ENCODE results near the gene ZNF799.
"Not testable (repeated sequence)": the region's sequence is repeated elsewhere in the genome, so short reads cannot be mapped to it uniquely, and the experiment has no call there.

ZNF799 gene

DNA sequence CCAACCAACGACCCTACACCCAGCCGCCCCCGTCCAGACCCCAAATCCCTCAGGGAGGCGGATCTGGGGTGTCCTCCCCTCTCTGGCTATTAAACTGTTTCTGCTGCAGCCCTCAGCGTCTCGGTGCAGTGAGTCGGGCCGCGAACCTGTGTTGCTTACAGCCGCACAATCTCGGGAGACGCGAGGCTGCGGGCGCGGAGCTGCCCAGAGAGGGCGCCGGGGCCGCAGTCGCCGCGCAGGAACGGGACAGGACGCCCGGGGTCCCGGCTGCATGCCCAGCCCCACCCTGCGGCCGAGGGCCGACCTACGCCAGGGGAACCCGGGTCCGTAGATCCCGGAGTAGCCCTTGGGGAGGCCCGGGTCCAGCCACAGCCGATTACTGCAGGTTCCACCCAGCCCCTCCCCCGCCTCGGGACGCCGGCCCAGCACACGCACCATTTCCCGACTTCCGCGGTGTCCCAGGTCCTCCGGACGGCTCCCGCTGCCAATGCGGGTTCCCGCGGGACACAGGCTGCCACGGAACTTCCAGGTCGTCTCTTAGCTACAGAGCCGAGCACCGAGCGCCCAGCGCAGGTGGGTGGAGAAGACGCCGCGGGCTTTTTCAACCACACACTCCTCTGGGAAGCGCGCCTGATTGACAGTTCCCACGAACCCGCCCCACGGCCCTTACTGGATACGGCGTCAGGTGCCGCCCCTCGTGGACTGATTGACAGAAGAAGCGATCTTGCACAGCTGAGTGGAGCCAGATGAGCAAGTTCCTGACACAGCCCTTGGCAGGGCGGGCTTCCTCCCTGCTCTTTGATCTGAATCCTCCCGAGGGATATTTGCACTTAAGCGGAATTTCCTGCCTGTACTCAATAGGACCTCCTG lies at the start of gene ZNF799:
Gene ZNF799, minus strand, starts transcription at position 639 of the 870 bp plus-strand sequence. Its CDS starts 201 bp downstream, at position 438.
- in situ Hi-C loops (cut with HindIII; ENCODE audit: low sequenced_read_pairs): no loop called here

DNA sequence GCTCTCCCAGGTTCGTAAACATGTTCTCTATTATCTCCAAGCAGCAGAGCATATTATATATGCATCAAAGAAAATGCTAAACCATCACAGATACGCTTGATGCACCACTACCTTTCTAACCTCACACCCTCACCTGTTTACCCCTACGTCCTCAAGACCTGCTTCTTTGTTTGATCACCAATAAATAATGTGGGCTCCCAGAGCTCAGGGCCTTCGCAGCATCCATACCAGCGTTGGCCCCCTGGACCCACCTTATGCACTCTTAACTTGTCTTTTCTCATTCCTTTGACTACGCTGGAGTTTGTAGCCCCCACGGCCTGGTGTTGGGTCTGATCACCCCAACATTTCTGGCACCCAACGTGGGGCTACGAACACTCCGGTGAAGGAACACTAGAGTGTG lies 49.8 kb upstream of the ZNF799 start:
- in situ Hi-C loops (cut with HindIII; ENCODE audit: low sequenced_read_pairs): no loop called here

DNA sequence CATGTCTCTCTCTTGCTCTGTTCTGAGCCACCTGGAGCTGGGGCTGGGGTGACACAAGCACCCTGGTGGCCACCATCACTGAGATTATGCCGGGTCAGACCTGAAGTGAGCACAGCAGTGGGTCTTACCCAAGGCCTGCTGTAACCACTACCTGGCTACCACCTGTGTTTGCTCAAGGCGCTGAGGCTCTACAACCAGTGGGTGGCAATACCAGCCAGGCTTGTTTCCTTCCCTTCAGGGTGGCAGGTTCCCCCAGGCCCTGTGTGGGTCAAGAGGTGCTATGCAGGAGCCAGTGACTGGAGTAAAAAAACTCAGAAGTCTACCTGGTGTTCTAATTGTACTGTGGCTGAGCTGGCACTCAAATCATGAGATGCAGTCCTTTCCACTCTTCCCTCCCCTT lies 47.7 kb upstream of the ZNF799 start:
- in situ Hi-C loops (cut with HindIII; ENCODE audit: low sequenced_read_pairs): no loop called here

DNA sequence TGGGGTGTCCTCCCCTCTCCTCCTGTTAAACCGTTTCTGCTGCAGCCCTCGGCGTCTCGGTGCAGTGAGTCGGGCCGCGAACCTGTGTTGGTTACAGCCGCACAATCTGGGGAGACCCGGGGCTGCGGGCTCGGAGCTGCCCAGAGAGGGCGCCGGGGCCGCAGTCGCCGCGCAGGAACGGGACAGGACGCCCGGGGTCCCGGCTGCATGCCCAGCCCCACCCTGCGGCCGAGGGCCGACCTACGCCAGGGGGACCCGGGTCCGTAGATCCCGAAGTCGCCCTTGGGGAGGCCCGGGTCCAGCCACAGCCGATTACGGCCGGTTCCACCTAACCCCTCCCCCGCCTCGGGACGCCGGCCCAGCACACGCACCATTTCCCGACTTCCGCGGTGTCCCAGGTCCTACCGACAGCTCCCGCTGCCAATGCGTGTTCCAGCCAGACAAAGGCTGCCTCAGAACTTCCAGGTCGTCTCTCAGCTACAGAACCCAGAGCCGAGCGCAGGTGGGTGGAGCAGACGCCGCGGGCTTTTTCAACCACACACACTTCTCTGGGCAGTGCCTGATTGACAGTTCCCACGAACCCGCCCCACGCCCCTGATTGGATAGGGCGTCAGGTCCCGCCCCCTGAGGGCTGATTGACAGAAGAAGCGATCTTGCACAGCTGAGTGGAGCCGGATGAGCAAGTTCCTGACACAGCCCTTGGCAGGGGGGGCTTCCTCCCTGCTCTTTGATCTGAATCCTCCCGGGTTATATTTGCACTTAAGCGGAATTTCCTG lies 39.7 kb upstream of the ZNF799 start, which contains the start of gene ZNF443:
Gene ZNF443, minus strand, starts transcription at position 481 of the 776 bp plus-strand sequence. Its CDS starts 107 bp downstream, at position 374.
- in situ Hi-C loops (cut with HindIII; ENCODE audit: low sequenced_read_pairs): no loop called here

DNA sequence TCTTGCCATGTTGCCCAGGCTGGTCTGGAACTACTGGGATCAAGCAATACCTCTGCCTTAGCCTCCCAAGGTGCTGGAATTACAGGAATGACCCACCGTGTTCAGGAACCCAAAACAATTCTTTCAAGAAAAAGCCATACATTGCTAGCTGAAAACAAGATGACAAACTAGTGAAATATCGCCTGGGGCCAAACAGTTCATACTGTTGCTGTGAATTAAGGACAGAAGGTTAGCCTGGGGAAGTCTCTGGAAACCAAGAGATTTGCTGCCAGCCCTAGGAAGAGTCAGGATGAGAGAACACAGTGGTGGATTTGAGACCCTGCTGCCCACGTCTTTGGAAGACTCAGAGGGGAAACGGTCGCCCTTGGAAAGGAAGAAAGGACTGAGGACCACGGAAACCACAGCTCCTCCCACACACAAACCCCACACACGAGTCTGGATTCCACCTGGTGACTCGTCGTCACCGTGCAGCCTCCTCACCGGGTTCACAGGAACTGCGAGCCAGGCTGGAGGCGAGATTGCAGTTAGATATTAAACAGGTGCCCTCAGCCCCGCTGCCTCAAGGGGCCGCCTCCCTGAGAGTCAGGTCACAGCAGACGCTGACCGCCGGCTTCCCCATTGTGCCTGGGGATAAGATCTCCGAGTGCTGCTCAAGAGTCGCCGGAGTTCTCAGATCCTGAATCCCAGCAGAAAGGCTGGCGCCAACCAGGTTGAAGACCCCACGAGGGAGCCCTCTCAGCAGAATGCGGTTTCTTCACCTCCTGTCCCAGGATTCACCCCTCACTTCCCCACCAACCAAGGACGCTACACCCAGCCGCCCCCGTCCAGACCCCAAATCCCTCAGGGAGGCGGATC lies 38.8 kb upstream of the ZNF799 start:
- in situ Hi-C loops (cut with HindIII; ENCODE audit: low sequenced_read_pairs): not testable (repeated sequence)

DNA sequence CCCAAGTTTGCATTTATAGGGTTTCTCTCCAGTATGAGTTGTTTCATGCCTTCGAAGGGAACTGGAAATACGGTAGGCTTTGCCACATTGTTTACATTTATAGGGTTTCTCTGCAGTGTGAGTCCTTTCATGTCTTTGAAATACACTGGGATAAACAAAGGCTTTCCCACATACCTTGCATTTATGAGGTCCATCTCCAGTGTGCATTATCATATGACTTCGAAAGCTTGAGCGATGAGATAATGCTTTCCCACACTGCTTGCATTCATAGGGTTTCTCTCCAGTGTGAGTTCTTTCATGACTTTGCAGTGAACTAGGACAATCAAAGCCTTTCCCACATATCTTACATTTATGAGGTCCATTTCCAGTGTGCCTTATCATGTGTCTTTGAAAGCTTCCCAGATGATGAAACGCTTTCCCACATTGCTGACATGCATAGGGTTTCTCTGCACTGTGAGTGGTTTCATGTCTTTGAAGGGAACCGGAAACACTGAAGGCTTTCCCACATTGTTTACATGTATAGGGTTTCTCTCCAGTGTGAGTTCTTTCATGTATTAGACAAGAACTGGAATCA lies 29.7 kb upstream of the ZNF799 start:
- in situ Hi-C loops (cut with HindIII; ENCODE audit: low sequenced_read_pairs): not testable (repeated sequence)

DNA sequence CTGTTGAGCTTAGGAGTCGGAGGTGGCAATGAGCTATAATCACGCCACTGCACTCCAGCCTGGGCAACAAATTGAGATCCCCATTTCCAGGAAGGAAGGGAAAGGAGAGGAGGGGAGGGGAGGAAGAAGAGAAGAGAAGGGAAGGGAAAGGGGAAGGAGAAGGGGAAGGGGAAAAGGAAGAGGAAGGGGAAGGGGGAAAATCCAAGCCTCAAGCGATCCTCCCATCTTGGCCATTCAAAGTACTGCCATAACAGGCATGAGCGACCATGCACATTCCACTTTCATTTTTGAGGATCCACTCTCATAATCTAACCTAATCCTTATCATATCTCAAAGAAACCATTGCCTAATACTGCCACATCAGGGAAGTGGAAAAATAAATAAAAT lies 24.8 kb upstream of the ZNF799 start:
- in situ Hi-C loops (cut with HindIII; ENCODE audit: low sequenced_read_pairs): no loop called here

DNA sequence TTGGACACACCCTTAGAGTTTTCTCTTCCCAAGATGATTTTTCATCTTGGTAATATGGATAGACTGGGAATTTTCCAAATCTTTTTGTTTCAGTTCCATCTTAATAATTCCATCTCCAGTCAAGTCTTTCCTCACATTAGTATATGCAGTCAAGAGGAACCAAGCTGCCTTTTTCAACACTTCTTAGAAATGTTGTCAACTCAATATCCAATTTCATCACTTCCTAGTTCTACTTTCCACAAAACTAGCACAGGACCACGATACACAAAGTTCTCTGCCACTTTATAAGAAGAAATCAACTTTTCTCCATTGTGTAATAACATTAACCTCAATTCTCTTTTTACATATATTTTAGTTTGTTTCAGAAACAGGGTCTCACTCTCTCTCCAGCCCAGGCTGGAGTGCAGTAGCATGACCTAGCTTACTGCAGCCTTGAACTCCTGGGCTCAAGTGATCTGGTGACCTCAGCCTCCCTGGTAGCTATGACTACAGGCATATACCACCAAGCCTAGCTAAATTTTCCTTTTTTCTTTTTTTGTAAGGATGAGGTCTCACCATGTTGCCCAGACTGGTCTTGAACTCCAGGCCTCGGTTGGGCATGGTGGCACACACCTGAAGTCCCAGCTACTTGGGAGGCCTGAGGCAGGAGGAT lies 24.3 kb upstream of the ZNF799 start:
- in situ Hi-C loops (cut with HindIII; ENCODE audit: low sequenced_read_pairs): no loop called here

DNA sequence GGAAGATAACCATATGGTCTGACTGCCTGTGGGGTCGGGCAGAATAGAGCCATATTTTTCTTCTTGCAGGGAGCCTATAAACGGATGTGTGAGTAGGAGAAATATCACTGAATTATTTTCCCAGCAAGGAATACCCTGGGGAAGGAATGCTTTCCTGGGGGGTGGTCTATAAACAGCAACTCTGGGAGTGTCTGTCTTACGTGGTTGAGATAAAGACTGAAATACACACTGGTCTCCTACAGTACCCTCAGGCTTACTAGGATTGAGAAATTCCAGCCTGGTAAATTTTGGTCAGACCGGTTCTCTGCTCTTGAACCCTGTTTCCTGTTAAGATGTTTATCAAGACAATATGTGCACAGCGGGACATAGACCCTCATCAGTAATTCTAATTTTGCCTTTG lies 16.2 kb upstream of the ZNF799 start:
- in situ Hi-C loops (cut with HindIII; ENCODE audit: low sequenced_read_pairs): not testable (repeated sequence)

DNA sequence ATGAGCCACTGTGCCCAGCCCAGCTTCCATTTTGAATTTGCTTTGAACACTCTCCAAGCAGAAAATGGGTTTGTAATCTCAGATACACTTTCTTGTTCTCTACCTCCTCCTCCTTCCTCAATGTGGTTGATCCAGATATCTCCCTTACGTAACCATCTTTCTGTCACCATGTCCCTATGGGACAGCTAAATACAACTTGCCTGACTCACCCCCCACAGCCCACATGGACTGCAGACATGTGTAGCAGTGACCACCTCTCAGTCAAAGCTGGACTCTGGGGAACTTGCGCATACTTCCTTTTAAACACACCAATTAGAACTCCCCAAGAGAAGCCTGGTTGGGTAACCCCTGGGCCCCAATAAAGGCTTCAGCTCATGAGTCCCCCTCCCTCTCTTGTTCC lies 10.8 kb upstream of the ZNF799 start:
- in situ Hi-C loops (cut with HindIII; ENCODE audit: low sequenced_read_pairs): no loop called here

DNA sequence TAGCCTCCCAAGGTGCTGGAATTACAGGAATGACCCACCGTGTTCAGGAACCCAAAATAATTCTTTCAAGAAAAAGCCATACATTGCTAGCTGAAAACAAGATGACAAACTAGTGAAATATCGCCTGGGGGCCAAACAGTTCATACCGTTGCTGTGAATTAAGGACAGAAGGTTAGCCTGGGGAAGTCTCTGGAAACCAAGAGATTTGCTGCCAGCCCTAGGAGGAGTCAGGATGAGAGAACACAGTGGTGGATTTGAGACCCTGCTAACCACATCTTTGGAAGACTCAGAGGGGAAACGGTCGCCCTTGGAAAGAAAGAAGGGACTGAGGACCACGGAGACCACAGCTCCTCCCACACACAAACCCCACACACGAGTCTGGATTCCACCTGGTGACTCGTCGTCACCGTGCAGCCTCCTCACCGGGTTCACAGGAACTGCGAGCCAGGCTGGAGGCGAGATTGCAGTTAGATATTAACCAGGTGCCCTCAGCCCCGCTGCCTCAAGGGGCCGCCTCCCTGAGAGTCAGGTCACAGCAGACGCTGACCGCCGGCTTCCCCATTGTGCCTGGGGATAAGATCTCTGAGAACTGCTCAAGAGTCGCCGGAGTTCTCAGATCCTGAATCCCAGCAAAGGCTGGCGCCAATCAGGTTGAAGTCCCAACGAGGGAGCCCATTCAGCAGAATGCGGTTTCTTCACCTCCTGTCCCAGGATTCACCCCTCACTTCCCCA lies 1.0 kb downstream of the ZNF799 start:
- in situ Hi-C loops (cut with HindIII; ENCODE audit: low sequenced_read_pairs): not testable (repeated sequence)

DNA sequence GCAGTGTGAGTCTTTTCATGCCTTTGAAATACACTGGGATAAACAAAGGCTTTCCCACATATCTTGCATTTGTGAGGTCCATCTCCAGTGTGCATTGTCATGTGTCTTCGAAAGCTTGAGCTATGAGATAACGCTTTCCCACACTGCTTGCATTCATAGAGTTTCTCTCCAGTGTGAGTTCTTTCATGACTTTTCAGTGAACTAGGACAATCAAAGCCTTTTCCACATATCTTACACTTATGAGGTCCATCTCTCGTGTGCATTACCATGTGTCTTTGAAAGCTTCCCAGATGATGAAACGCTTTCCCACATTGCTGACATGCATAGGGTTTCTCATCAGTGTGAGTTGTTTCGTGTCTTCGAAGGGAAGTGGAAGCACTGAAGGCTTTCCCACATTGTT lies 9.9 kb downstream of the ZNF799 start:
- in situ Hi-C loops (cut with HindIII; ENCODE audit: low sequenced_read_pairs): not testable (repeated sequence)

DNA sequence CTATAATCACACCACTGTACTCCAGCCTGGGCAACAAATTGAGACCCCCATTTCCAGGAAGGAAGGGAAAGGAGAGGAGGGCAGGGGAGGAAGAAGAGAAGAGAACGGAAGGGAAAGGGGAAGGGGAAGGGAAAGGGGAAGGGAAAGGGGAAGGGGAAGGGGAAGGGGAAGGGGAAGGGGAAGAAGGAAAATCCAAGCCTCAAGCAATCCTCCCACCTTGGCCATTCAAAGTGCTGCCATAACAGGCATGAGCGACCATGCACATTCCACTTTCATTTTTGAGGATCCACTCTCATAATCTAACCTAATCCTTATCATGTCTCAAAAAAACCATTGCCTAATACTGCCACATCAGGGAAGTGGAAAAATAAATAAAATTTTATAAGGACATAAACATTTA lies 14.7 kb downstream of the ZNF799 start:
- in situ Hi-C loops (cut with HindIII; ENCODE audit: low sequenced_read_pairs): not testable (repeated sequence)

DNA sequence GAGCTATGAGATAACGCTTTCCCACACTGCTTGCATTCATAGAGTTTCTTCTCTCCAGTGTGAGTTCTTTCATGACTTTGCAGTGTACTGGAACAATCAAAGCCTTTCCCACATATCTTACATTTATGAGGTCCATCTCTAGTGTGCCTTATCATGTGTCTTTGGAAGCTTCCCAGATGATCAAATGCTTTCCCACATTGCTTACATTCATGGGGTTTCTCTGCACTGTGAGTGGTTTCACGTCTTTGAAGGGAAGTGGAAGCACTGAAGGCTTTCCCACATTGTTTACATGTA lies 20.7 kb downstream of the ZNF799 start:
- in situ Hi-C loops (cut with HindIII; ENCODE audit: low sequenced_read_pairs): no loop called here

DNA sequence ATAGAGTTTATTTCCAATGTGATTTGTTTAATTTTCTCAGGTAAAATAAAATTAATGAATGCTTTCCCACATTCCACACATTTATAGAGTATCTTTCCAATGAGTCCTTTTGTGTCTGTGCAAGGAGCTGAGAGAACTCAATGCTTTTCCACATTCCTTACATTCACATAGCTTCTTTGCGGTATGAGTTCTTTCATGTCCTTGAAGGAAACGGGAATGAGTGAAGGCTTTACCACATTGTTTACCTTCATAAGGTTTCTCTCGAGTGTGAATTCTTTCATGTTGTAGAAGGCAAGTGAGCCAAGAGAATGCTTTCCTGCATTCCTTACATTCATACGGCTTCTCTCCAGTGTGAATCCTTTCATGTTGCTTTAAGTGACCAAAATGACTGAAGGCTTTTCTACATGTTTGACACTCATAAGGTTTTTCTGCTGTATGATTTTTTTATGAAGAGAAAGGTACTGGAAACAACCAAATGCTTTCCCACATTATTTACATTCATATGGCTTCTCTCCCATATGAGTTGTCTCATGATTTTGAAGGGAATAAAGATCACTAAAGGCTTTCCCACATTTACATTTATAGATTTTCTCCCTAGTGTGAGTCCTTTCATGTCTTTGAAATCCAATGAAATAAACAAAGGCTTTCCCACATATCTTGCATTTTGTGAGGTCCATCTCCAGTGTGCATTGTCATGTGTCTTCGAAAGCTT lies 21.2 kb downstream of the ZNF799 start:
- in situ Hi-C loops (cut with HindIII; ENCODE audit: low sequenced_read_pairs): no loop called here

DNA sequence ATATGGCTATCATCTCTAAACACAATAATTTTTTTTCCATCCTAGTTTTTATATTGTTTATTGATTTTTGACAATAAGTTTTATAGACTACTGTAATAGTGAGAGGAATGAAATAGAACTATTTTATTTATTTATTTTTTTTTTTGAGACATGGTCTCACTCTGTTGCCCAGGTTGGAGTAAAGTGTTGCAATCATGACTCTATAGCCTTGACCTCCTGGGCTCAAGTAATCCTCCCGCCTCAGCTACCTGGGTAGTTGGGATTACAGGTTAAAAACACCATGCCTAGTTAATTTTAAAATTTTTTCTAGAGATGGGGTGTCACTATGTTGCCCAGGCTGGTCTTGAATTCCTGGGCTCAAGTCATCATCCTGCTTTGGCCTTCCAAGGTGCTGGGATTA lies 27.0 kb downstream of the ZNF799 start:
- in situ Hi-C loops (cut with HindIII; ENCODE audit: low sequenced_read_pairs): no loop called here

DNA sequence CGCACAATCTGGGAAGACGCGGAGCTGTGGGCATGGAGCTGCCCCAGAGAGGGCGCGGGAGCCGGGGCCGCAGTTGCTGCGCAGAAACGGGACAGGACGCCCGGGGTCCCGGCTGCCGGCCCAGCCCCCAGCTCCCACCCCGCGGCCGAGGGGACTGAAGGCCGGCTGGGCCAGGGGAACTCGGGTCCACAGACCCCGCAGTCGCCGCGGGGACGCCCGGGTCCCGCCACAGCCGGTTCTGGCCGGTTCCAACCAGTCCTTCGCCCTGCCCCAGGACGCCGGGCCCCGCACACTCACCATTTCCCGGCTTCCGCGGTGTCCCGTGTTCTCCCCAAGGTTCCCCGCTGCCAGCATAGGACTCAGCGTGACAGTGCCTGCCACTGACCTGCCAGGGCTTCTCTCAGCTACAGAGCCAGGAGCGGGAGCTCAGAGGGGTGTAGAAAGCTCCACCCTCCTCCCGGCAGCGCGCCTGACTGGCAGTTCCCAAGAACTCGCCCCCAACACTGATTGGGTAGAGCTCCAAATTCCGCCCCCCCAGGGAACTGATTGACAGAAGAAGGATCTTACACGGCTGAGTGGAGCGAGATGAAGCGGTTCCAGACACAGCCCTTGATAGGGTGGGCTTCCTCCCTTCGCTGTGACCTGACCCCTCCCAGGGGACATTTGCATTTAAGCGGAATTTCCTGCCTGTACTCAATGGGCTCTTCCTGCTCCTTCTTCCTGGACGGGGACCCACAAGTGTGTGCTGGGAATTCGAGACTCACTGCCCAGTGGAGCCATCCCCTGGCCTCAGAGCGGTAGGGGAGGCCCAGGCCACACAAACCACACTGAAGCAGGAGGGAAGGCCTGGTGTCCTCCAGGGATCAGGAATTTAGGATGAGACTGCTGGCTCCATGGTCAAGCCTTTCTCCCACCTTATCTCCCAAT lies 35.6 kb downstream of the ZNF799 start, which contains the start of gene ZNF442:
Gene ZNF442, minus strand, starts transcription at position 448 of the 927 bp plus-strand sequence. CDS start 2,052 bp downstream, outside the sequence.
- in situ Hi-C loops (cut with HindIII; ENCODE audit: low sequenced_read_pairs): no loop called here
